8988T (cell line): Measurements from ENCODE around the gene RMDN2.
"Not testable (repeated sequence)": the region's sequence is repeated elsewhere in the genome, so short reads cannot be mapped to it uniquely, and the experiment has no call there.

ENCODE experiments used
- DNase-seq: peaks from one replicate; pipeline ENCODE4 v3.0.0; 2011

Gene RMDN2

DNA sequence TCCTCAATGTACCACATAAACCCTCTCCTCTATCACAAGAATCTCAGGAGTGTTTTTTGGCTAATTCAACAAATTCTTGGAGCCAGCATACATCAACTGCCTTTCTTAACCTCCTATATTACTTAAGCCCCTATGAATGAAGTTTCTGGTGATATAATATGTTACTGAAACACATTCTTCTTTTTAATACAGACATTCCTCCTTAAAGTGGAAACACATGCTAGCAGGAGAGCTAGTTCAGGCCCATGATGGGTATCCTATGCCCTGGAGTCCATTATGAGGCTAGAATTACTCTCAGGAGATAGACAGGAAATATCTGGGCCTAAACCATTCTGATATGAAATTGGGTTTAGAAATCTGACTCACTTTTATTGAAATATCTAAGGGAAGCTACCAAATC is 26.6 kb upstream of the RMDN2 start:
- DNase-seq = no peak

- DNase-seq = no peak
Observed at GRCh38 chr2:37902991-37903390, 22.1 kb upstream of the RMDN2 start.

GRCh38 chr2:37904425-37904824 is 20.7 kb upstream of the RMDN2 start:
- DNase-seq = no peak

DNA sequence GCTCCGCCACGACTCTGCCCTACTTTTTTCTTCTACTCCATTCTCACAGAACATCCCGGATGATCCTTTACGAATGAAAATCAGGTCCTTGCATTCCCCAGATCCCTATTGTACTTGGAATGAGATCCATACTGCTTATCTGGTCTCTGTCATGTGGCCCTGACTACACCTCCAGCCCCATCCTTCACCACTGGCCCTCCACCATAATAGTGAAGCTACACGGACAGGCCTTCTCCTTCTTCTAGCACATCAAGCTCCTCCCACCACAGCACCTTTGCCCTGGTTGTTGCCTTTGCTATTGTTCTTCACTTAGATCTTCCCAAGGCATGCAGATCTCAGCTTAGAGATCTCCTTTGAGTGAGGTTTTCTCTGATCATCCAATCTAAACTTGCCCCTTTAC is 20.1 kb upstream of the RMDN2 start:
- no peak for DNase-seq

DNA sequence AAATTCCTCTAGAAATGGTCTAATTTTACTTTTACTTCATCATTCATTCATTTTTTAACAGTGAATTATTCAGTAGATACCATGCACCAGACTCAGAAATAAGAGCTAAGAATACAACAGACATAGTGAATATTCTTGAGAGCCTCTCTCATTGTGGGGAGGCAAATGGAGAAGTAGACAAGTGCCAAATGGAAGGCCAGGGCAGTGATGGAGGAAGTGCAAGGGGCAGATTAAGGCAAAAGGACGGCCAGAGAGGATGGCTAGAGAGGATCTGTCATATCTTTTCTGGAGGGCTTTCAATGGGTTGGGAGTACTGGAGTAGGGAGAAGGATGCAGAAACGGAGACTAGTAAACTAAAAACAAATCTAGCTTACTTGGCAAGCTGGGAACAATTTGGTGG is 19.0 kb upstream of the RMDN2 start:
- DNase-seq = no peak

GRCh38 chr2:37907501-37908225 is 17.4 kb upstream of the RMDN2 start:
- DNase-seq = no peak

DNA sequence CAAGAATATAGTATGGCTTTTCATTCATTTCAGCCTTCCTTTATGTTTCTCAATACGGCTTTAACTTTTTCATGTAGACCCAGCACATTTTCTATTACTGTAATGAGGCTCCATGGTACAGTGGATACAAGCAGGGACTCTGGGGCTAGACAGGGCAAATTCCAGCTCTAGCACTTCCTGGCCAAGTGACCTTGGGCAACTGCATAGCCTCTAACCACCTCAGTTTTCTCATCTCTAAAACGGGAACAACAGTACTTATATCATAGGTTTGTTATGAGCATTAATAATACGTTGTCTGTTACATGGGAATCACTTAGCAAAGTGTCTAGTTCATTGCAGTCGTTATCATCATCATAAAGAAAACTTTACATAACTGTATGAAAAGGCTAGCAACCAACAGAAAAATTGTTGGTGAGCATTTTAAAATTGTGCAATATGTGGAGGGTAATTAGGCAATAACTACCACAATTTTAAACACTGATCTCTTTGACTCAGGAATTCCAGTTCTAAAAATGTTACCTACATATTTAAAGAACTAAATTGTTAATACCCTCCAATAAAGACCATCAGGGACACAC is 13.7 kb upstream of the RMDN2 start:
- DNase-seq = no peak

- no peak for DNase-seq
Observed at GRCh38 chr2:37912056-37912455, 13.0 kb upstream of the RMDN2 start.

DNA sequence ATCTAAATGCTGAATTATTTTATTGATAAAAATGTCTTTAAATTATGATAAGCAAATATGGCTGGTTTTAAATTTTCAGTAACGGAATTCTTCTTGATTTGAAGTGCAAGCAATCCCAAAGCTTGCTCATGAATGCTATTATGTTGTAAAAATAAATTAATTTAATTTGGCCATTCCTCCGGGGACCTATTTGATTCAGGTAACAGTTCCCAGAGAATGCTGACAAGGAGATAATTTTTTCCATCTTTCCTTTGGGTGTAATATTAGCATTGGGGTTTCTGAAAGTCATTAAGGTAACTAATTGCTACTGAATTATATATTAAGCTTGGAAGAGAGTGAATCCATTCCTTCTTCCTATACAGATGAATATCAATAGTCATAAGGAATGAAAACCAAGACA is 12.5 kb upstream of the RMDN2 start:
- DNase-seq = no peak

- DNase-seq = no peak
Observed at GRCh38 chr2:37914340-37914739, 10.7 kb upstream of the RMDN2 start.

GRCh38 chr2:37915773-37916172 is 9.3 kb upstream of the RMDN2 start:
- DNase-seq = no peak

GRCh38 chr2:37916512-37917082 is 8.5 kb upstream of the RMDN2 start:
- DNase-seq = no peak

DNA sequence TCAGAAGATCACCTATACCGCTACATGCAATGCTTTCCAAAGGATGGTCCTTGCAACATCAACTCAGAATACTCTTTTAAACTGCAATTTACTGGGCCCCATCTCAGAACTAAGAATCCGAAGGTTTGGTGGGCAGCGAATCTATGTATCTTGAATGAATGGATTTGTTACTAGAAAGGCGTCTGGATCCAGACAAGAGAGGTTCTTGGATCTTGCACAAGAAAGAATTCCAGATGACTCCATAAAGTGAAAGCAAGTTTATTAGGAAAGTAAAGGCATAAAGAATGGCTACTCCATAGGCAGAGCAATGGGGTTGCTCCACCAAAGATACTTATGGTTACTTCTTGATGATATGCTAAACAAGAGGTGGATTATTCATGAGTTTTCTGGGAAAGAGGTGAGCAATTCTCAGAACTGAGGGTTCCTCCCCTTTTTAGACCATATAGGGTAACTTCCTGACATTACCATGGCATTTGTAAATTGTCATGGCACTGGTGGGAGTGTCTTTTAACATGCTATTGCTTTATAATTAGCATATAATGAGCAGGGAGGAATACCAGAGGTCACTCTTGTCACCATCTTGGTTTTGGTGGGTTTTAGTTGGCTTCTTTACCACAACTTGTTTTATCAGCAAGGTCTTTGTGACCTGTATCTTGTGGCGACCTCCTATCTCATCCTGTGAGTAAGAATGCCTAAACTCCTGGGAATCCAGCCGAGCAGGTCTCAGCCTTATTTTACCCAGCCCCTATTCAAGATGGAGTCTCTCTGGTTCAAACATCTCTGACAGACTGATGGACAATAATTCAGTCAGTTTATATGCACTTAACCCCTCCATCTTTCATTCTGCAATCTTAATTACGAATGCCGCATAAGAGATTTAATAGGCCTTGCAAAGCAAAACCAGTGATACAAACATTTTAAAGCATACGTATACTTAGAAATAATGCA is 7.5 kb upstream of the RMDN2 start:
- no peak for DNase-seq

DNA sequence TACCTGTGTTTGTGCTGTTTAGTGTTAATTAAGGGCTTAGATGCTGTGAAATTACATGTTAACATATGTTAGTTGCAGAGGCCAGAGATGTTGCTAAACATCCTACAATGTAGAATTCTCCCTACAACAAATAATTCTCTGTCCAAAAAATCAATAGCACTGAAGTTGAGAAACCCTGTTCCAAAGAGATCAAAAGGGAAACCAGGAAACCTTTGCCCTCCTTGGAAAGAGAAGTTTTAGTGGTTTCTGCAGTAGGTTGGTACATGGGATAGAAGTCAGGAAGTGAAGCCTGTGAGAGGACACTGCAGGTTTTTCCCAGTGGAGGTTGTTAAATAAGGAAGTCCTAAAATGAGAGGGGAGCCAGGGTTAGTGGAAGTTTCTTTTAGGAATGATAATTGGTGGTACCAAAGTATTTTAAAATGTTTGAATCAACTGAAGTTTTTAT is 6.3 kb upstream of the RMDN2 start:
- no peak for DNase-seq

- no peak for DNase-seq
Observed at GRCh38 chr2:37919631-37920032, 5.5 kb upstream of the RMDN2 start.

- no peak for DNase-seq
Observed at GRCh38 chr2:37920570-37920969, 4.5 kb upstream of the RMDN2 start.

DNA sequence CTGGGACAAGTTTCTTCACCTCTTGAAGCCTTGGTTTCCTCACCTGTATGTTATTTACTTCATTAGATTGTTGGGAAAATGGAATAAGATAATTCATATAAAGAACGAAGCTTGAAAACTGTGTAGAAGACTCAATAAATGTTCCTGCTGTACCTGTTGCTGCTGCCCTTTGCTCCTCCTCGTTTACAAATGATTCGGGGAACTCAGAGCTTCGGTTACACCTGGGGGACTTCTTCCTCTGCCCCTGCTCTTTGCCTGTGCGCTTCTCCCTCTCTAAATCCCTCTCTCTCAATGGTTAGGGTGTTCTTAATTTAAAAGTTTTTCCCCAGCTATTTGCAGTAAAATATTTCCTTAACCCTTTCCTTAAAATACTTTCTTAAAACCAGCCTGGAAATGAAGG is 3.3 kb upstream of the RMDN2 start:
- no peak for DNase-seq

DNA sequence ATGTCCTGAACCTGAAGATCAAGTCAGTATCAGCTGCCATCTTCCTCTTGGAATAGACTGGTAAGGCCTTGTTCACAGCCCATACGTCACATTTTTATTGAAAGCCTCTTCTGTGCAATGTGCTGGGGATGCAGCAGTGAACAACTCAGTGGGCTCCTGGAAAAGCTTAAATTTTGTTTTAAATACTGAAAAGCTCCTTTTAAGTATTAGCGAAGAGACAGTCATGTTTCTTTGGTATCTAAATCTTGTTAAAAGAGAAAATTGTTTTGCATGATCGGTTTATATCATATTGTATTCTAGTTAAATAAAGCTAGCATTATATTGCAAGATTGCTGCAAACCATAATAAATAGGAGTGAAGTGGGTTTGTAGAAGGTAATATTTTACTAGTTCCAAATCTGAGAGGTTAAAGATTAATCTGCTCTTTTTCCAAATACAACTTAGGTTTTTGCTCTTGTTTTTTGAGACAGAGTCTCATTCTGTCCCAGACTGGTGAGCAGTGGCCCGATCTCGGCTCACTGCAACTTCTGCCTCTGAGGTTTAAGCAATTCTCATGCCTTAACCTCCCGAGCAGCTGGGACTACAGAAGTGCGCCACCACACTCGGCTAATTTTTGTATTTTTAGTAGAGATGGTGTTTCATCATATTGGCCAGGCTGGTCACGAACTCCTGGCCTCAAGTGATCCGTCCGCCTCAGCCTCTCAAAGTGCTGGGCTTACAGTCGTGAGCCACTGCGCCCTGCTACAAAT is 1.6 kb upstream of the RMDN2 start:
- no peak for DNase-seq

DNA sequence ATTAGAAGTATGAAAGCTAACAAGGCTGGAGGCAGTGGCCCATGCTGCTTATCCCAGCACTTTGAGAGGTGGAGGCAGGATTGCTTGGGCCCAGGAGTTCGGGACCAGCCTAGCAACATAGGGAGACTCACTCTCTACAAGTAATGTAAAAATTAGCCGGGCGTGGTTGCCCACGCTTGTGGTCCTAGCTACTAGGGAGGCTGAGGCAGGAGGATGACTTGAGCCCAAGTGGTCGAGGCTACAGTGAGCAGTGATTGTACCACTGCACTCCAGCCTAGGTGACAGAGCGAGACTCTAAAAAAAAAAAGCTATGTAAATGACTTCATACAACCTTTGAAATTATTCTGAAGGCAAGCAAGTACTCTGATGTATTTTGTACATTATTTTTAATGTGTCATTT is 1.5 kb downstream of the RMDN2 start:
- no peak for DNase-seq

GRCh38 chr2:37928377-37928776 is 3.3 kb downstream of the RMDN2 start:
- no peak for DNase-seq

DNA sequence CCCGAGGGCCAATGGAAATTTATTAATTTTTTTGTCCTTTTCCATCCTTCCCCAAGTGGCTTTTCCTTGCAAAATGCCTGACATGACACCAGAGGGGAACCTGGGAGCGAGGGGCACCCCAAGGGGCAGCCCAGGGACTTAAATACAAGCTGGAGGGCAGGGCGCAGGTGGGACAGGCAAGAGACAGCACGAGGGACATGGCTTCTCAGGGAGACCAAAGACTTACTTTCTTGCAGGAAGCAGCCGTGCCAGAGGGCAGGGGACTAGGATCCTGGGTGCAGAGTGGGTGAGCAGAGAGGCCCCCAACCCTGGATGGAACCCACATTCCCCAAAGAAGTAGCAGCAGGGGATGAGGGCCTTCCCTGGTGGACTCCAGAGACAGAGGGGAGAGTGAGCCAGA is 5.3 kb downstream of the RMDN2 start:
- DNase-seq = not testable (repeated sequence)

- not testable (repeated sequence) for DNase-seq
Observed at GRCh38 chr2:37932873-37933272, 7.8 kb downstream of the RMDN2 start.
